Erythroblast (primary cell): ENCODE data around the gene RASA3.

ENCODE experiments used
- GATA1 ChIP-seq: IDR thresholded peaks from 2 replicates; pipeline ENCODE4 v1.6.1; 2011; ENCODE audit warnings: low read depth, mild to moderate bottlenecking, control low read depth, low read length, moderate library complexity
- POLR2A ChIP-seq: IDR thresholded peaks from 2 replicates; pipeline ENCODE4 v1.6.1; 2011; ENCODE audit warnings: mild to moderate bottlenecking, low read length

- TF ChIP-seq POLR2A (no peak), GATA1 (no peak)
Observed at GRCh38 chr13:113951246-113951999, 181.0 kb downstream of the RASA3 start.
